ENCODE measurements around the gene NMNAT2.
A peak's percentile ranks its signal among the peaks of the same experiment; 100 is the strongest.

The NMNAT2 gene

GRCh38 chr1:183287191-183287675, 130.9 kb downstream of the NMNAT2 start:
- no peaks in the 10 kb centered on the region for H3K36me3 ChIP-seq (ENCODE audit: control insufficient read depth, insufficient read depth, low read length)
- no peak overlapping the region for H3K4me3 ChIP-seq (ENCODE audit: low read depth, low read length)

DNA sequence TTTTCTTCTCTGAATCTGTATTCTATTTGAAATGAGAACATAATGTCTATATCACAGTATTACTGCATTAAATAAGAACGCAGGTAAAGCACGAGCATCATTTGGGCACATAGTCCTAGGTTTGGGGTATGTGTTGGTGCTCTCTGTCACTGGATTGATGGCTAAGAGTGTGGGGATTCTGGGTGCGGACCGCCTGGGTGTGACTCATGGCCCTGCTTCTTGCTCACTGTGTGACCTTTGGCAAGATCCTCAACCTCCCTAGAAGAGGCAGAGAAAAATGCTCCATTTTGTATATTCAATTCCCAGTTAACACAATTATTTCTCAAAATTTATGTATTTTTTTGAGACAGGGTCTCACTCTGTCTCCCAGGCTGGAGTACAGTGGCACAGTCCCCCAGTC, 132.4 kb downstream of the NMNAT2 start:
- Histone ChIP-seq H3K4me3 (ENCODE audit: low read depth, low read length) (no peak overlapping the region), H3K4me1 (ENCODE audit: control insufficient read depth, insufficient read depth, low read length) (0 out of 2 replicates have a peak, but pooled peaks cover 6% of the 10 kb centered on the region), H3K27me3 (ENCODE audit: control insufficient read depth, insufficient read depth, low read length) (no peaks in the 10 kb centered on the region), H3K27ac (ENCODE audit: low read depth, low read length) (no peak overlapping the region), H3K9ac (ENCODE audit: low read depth, low read length) (no peak overlapping the region), H3K9me3 (ENCODE audit: control insufficient read depth, insufficient read depth, low read length) (no peaks in the 10 kb centered on the region), H3K36me3 (ENCODE audit: control insufficient read depth, insufficient read depth, low read length) (no peaks in the 10 kb centered on the region)

More at GRCh38 chr1:183287191-183287675, 130.9 kb downstream of the NMNAT2 start:
- Histone ChIP-seq H3K27ac (ENCODE audit: low read depth, low read length) (no peak overlapping the region), H3K27me3 (ENCODE audit: control insufficient read depth, insufficient read depth, low read length) (no peaks in the 10 kb centered on the region), H3K9me3 (ENCODE audit: control insufficient read depth, insufficient read depth, low read length) (no peaks in the 10 kb centered on the region), H3K4me1 (ENCODE audit: control insufficient read depth, insufficient read depth, low read length) (peaks cover 11% of the 10 kb centered on the region), H3K9ac (ENCODE audit: low read depth, low read length) (no peak overlapping the region)

DNA sequence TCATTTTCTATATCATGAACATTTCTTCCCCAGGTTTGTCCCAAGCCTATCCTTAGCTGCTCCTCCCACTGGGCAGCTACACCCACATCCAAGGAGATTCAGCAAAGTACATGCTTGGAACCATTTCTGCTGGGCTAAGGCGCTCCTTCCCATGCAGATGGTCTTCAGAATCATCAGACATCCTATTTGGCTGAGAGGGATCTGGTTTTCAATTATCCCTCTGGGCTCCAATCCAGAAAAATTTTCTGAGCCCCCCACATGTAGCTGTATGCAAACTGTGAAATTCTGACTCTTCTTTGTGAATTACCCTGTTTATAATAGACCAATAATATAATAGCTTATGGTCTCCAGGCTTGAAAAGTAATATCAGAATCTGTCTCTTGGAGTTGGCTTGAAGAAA, 132.9 kb downstream of the NMNAT2 start:
- Histone ChIP-seq H3K4me3 (ENCODE audit: low read depth, low read length) (no peak overlapping the region), H3K4me1 (ENCODE audit: control insufficient read depth, insufficient read depth, low read length) (0 out of 2 replicates have a peak, but pooled peaks cover 6% of the 10 kb centered on the region), H3K27ac (ENCODE audit: low read depth, low read length) (no peak overlapping the region), H3K36me3 (ENCODE audit: control insufficient read depth, insufficient read depth, low read length) (no peaks in the 10 kb centered on the region), H3K9me3 (ENCODE audit: control insufficient read depth, insufficient read depth, low read length) (no peaks in the 10 kb centered on the region), H3K9ac (ENCODE audit: low read depth, low read length) (no peak overlapping the region), H3K27me3 (ENCODE audit: control insufficient read depth, insufficient read depth, low read length) (no peaks in the 10 kb centered on the region)

GRCh38 chr1:183284086-183284485, 134.1 kb downstream of the NMNAT2 start:
- Histone ChIP-seq H3K4me1 (ENCODE audit: control insufficient read depth, insufficient read depth, low read length) (peaks cover 15% of the 10 kb centered on the region), H3K9ac (ENCODE audit: low read depth, low read length) (no peak overlapping the region), H3K27me3 (ENCODE audit: control insufficient read depth, insufficient read depth, low read length) (no peaks in the 10 kb centered on the region), H3K4me3 (ENCODE audit: low read depth, low read length) (no peak overlapping the region), H3K9me3 (ENCODE audit: control insufficient read depth, insufficient read depth, low read length) (no peaks in the 10 kb centered on the region), H3K36me3 (ENCODE audit: control insufficient read depth, insufficient read depth, low read length) (no peaks in the 10 kb centered on the region), H3K27ac (ENCODE audit: low read depth, low read length) (no peak overlapping the region)

- no peaks in the 10 kb centered on the region for H3K27me3 ChIP-seq (ENCODE audit: control insufficient read depth, insufficient read depth, low read length)
- H3K4me1 ChIP-seq (ENCODE audit: control insufficient read depth, insufficient read depth, low read length), result peaks cover 23% of the 10 kb centered on the region
- H3K36me3 ChIP-seq (ENCODE audit: control insufficient read depth, insufficient read depth, low read length), result no peaks in the 10 kb centered on the region
- no peak overlapping the region for H3K27ac ChIP-seq (ENCODE audit: low read depth, low read length)
- H3K9ac ChIP-seq (ENCODE audit: low read depth, low read length), result no peak overlapping the region
- H3K4me3 ChIP-seq (ENCODE audit: low read depth, low read length), result no peak overlapping the region
- H3K9me3 ChIP-seq (ENCODE audit: control insufficient read depth, insufficient read depth, low read length), result no peaks in the 10 kb centered on the region
These were observed 134.9 kb downstream of the NMNAT2 start for GRCh38 chr1:183283286-183283685.

DNA sequence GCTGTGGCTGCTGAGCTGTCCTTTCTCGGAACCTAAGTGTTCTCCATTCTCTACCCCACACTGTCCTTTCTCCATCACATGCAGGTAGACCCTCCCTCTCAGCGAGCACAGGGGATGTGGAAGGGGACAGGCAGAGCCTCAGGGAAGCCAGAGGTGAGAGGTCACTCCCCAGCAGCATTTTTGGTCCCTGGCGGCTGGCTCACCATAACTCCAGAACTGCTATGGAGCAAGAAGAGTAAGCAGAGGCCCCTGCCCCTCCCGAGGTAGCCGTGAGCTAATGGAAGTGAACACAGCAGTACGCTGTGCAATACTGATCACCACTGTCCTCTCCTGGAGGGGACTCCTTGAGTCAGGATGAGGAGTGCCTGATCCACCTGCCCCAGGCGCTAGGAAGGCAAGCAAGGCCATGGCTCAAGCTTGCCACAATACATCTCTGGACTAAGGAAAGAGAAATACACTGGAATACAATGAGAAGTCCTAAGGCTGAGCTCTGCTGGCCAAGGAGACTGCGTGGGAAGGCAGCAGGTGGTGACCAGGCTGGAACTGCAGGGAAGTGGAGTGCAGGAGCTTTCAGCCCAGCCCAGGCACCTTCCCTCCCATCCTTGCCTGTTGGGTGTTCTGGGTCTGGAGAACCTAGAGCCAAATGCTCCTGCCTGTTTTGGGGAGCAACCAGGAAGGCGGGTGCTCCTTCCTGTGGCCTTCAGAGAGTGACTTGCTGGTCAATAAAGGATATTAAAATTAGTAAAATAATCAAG, 135.9 kb downstream of the NMNAT2 start:
- H3K4me1 ChIP-seq (ENCODE audit: control insufficient read depth, insufficient read depth, low read length), result peaks cover 25% of the 10 kb centered on the region

DNA sequence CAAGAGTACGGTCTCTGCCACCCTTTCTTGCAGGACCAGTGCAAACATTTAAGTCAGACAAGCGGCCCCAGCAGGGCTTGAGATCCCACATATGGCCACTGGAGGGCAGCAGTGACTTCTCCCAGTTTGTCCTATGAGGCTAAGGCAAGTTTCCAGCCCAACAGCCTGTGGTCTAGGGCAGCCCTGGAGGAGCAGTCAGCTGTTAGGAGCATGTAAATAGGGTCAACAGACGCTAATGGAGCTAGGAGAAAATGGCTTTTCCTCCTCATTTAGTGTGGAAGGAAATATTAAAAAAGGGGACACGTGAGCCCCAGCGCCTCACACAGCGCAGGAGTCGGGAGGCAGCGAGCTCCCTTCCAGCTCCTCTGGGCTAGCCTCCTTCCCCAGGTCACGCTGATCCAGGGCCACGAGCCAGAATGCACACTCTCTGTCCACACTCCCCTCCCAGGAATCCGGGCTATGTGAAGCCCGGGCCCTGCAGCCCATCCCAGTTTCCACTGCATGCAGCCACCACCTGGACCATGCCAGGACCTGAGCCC, 136.6 kb downstream of the NMNAT2 start:
- Histone ChIP-seq H3K4me3 (ENCODE audit: low read depth, low read length) (no peak overlapping the region), H3K36me3 (ENCODE audit: control insufficient read depth, insufficient read depth, low read length) (no peaks in the 10 kb centered on the region), H3K27me3 (ENCODE audit: control insufficient read depth, insufficient read depth, low read length) (no peaks in the 10 kb centered on the region), H3K9me3 (ENCODE audit: control insufficient read depth, insufficient read depth, low read length) (no peaks in the 10 kb centered on the region), H3K9ac (ENCODE audit: low read depth, low read length) (no peak overlapping the region), H3K27ac (ENCODE audit: low read depth, low read length) (no peak overlapping the region), H3K4me1 (ENCODE audit: control insufficient read depth, insufficient read depth, low read length) (peaks cover 25% of the 10 kb centered on the region)

More for the DNA sequence above, 135.9 kb downstream of the NMNAT2 start:
- H3K27ac ChIP-seq (ENCODE audit: low read depth, low read length), result no peak overlapping the region
- no peaks in the 10 kb centered on the region for H3K9me3 ChIP-seq (ENCODE audit: control insufficient read depth, insufficient read depth, low read length)
- no peak overlapping the region for H3K4me3 ChIP-seq (ENCODE audit: low read depth, low read length)
- H3K36me3 ChIP-seq (ENCODE audit: control insufficient read depth, insufficient read depth, low read length), result no peaks in the 10 kb centered on the region
- H3K27me3 ChIP-seq (ENCODE audit: control insufficient read depth, insufficient read depth, low read length), result no peaks in the 10 kb centered on the region
- no peak overlapping the region for H3K9ac ChIP-seq (ENCODE audit: low read depth, low read length)

GRCh38 chr1:183281039-183281438, 137.1 kb downstream of the NMNAT2 start:
- Histone ChIP-seq H3K27ac (ENCODE audit: low read depth, low read length) (no peak overlapping the region), H3K36me3 (ENCODE audit: control insufficient read depth, insufficient read depth, low read length) (no peaks in the 10 kb centered on the region), H3K27me3 (ENCODE audit: control insufficient read depth, insufficient read depth, low read length) (no peaks in the 10 kb centered on the region), H3K4me3 (ENCODE audit: low read depth, low read length) (no peak overlapping the region), H3K9ac (ENCODE audit: low read depth, low read length) (no peak overlapping the region), H3K4me1 (ENCODE audit: control insufficient read depth, insufficient read depth, low read length) (peaks cover 25% of the 10 kb centered on the region), H3K9me3 (ENCODE audit: control insufficient read depth, insufficient read depth, low read length) (no peaks in the 10 kb centered on the region)

DNA sequence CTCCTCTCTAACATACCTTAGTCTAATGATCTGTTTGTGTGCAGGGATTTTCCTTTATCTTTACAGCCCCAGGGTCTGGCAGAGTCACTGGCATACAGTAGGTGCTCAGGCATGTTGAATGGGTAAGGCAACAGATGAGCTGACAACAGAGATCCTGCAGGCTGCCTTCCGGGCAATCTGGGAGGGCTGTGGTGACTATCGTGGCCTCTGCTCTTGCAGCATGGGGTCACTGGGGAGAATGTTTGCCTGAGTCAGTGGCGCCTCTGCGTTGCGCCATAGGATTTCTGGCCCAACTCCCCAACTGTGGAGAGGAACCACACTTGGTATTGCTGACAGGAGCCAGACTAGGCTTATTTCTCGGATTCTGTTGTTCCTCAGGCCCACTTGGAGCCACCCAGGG, 138.3 kb downstream of the NMNAT2 start:
- peak overlapping the region; percentile 87 for H3K27ac ChIP-seq (ENCODE audit: low read depth, low read length)
- no peak overlapping the region for H3K9ac ChIP-seq (ENCODE audit: low read depth, low read length)
- no peaks in the 10 kb centered on the region for H3K27me3 ChIP-seq (ENCODE audit: control insufficient read depth, insufficient read depth, low read length)
- H3K4me1 ChIP-seq (ENCODE audit: control insufficient read depth, insufficient read depth, low read length), result peaks cover 25% of the 10 kb centered on the region
- H3K4me3 ChIP-seq (ENCODE audit: low read depth, low read length), result no peak overlapping the region
- H3K9me3 ChIP-seq (ENCODE audit: control insufficient read depth, insufficient read depth, low read length), result no peaks in the 10 kb centered on the region
- H3K36me3 ChIP-seq (ENCODE audit: control insufficient read depth, insufficient read depth, low read length), result no peaks in the 10 kb centered on the region

- peak overlapping the region; percentile 87 for H3K27ac ChIP-seq (ENCODE audit: low read depth, low read length)
These were observed 139.2 kb downstream of the NMNAT2 start for GRCh38 chr1:183278739-183279591.

More at GRCh38 chr1:183278739-183279591, 139.2 kb downstream of the NMNAT2 start:
- H3K36me3 ChIP-seq (ENCODE audit: control insufficient read depth, insufficient read depth, low read length), result no peaks in the 10 kb centered on the region
- H3K4me3 ChIP-seq (ENCODE audit: low read depth, low read length), result no peak overlapping the region
- H3K4me1 ChIP-seq (ENCODE audit: control insufficient read depth, insufficient read depth, low read length), result peaks cover 25% of the 10 kb centered on the region
- H3K27me3 ChIP-seq (ENCODE audit: control insufficient read depth, insufficient read depth, low read length), result no peaks in the 10 kb centered on the region
- H3K9me3 ChIP-seq (ENCODE audit: control insufficient read depth, insufficient read depth, low read length), result no peaks in the 10 kb centered on the region
- no peak overlapping the region for H3K9ac ChIP-seq (ENCODE audit: low read depth, low read length)
